NCI-H2171 (cell line): ENCODE data around the gene HBZ.
"Not testable (repeated sequence)": the region's sequence is repeated elsewhere in the genome, so short reads cannot be mapped to it uniquely, and the experiment has no call there.

ENCODE experiments used
- DNase-seq: peaks from one replicate; lab custom pipeline; 2025; lab: John Stamatoyannopoulos, UW

Gene HBZ

GRCh38 chr16:133716-134115, 18.7 kb upstream of the HBZ start:
- DNase-seq, result no peak

GRCh38 chr16:138049-138417, 14.4 kb upstream of the HBZ start:
- DNase-seq, result peak; percentile 10

- no peak for DNase-seq
Observed at GRCh38 chr16:140175-140857, 12.1 kb upstream of the HBZ start.

- DNase-seq, result no peak
Observed at GRCh38 chr16:142405-142967, 10.0 kb upstream of the HBZ start.

GRCh38 chr16:143047-143446, 9.4 kb upstream of the HBZ start:
- DNase-seq, result no peak

GRCh38 chr16:143456-143855, 9.0 kb upstream of the HBZ start:
- no peak for DNase-seq

GRCh38 chr16:144797-145252, 7.6 kb upstream of the HBZ start:
- DNase-seq, result no peak

- DNase-seq, result no peak
Observed at GRCh38 chr16:146646-147045, 5.8 kb upstream of the HBZ start.

- DNase-seq, result no peak
Observed at GRCh38 chr16:149024-149660, 3.3 kb upstream of the HBZ start.

- DNase-seq, result not testable (repeated sequence)
Observed at GRCh38 chr16:153129-153521, 681 bp downstream of the HBZ start.

GRCh38 chr16:153550-154216, 1.2 kb downstream of the HBZ start:
- not testable (repeated sequence) for DNase-seq

- DNase-seq, result no peak
Observed at GRCh38 chr16:154217-155030, 2.0 kb downstream of the HBZ start.

- DNase-seq, result no peak
Observed at GRCh38 chr16:155031-155398, 2.6 kb downstream of the HBZ start.

- no peak for DNase-seq
Observed at GRCh38 chr16:159136-159849, 6.8 kb downstream of the HBZ start.

- not testable (repeated sequence) for DNase-seq
Observed at GRCh38 chr16:160242-160641, 7.8 kb downstream of the HBZ start.

- DNase-seq, result no peak
Observed at GRCh38 chr16:160691-161190, 8.3 kb downstream of the HBZ start.

- DNase-seq, result no peak
Observed at GRCh38 chr16:162271-162991, 10.0 kb downstream of the HBZ start.

- not testable (repeated sequence) for DNase-seq
Observed at GRCh38 chr16:163139-163538, 10.7 kb downstream of the HBZ start.

- not testable (repeated sequence) for DNase-seq
Observed at GRCh38 chr16:163696-164095, 11.3 kb downstream of the HBZ start.

- not testable (repeated sequence) for DNase-seq
Observed at GRCh38 chr16:164134-164823, 11.8 kb downstream of the HBZ start.
